MCF 10A (cell line): ENCODE measurements around the gene NTMT1. TPM values are rescaled to one million over a fixed set of nuclear protein-coding genes. Genes with fewer than 3 reads are reported as not detected.
A peak's percentile ranks its signal among the peaks of the same experiment; 100 is the strongest.

Experiments
- BruUV-seq: library from RNA; stranded (reverse); fragments of 400-500 nt; replicated peaks from 2 replicates; lab custom pipeline; 2021; lab: Mats Ljungman, UMichigan
- CTCF ChIA-PET: fragments of 300-600 bp; sonication (Branson Sonifier 250); formaldehyde crosslinking; extraction: SDS; loops from one replicate; lab custom pipeline; 2021; ENCODE audit warnings: antibody characterized with exemption, inconsistent platforms; lab: Yijun Ruan, JAX
- POLR2A ChIA-PET: fragments of 300-600, 350-650 bp; sonication (Branson Sonifier 250); formaldehyde crosslinking; extraction: SDS; loops from one replicate; lab custom pipeline; 2020; ENCODE audit warnings: antibody characterized with exemption, inconsistent platforms; lab: Yijun Ruan, JAX
- DNase-seq: peaks from one replicate; pipeline ENCODE4 v3.0.0-alpha.2; 2018; ENCODE audit not compliant: unreplicated experiment
- H3K27ac Mint-ChIP-seq: one replicate; pipeline ENCODE4 v1.8.0; 2022; ENCODE audit warnings: mild to moderate bottlenecking, low read depth, mixed read lengths; ENCODE audit not compliant: unreplicated experiment
- H3K27me3 Mint-ChIP-seq: one replicate; pipeline ENCODE4 v1.8.0; 2022; ENCODE audit warnings: mixed read lengths; ENCODE audit not compliant: insufficient read depth, unreplicated experiment
- H3K36me3 Mint-ChIP-seq: one replicate; pipeline ENCODE4 v1.8.0; 2022; ENCODE audit warnings: mild to moderate bottlenecking, moderate library complexity, mixed read lengths; ENCODE audit not compliant: insufficient read depth, unreplicated experiment
- H3K4me1 Mint-ChIP-seq: one replicate; pipeline ENCODE4 v1.8.0; 2022; ENCODE audit warnings: mixed read lengths; ENCODE audit not compliant: insufficient read depth, unreplicated experiment
- H3K4me3 Mint-ChIP-seq: one replicate; pipeline ENCODE4 v1.8.0; 2022; ENCODE audit warnings: mild to moderate bottlenecking, moderate library complexity, mixed read lengths; ENCODE audit not compliant: unreplicated experiment
- H3K9me3 Mint-ChIP-seq: one replicate; pipeline ENCODE4 v1.8.0; 2022; ENCODE audit warnings: mixed read lengths; ENCODE audit not compliant: unreplicated experiment
- intact Hi-C: fragments of 100-400 bp; cut with micrococcal nuclease; formaldehyde crosslinking; loops from 2 replicates; pipeline ENCODE4 v1.14.1; 2022
- total RNA-seq: library from RNA; stranded (reverse); gene quantifications from 2 replicates; pipeline ENCODE4 v1.2.3, GENCODE V29; 2022
- TF ChIP-seq, protein P1 (sequence below): fragments of 200-600 bp; IDR thresholded peaks from one replicate; pipeline ENCODE4 v1.8.0; 2022; ENCODE audit warnings: antibody characterized with exemption, mild to moderate bottlenecking; ENCODE audit not compliant: unreplicated experiment

NTMT1 gene
- total RNA-seq, 1 experiment from 2014 or later: 49.2 TPM

DNA sequence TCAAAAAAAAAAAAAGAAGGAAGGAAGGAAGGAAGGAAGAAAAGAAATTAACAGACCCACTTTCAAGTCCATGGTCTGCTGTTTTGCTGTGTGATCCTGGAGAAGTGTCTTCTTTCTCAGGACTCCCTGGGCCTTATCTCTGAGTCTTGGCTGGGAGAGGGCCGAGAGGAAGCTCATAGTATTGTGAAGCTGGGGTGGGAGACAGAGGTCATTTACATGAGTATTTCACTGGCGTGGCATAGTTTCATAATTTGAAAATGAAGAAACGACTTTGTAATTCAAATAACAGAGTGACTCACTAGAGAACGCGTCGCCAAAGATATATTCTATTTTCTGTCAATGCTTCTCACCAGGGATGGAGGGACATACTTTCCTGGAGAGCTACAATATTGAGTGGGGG lies 2.6 kb upstream of the NTMT1 start:
- Mint-ChIP-seq H3K27me3 (no peaks in the 10 kb centered on the region), H3K36me3 (peaks cover 10% of the 10 kb centered on the region), H3K4me3 (no peak overlapping the region), H3K9me3 (no peaks in the 10 kb centered on the region), H3K4me1 (peaks cover 23% of the 10 kb centered on the region), H3K27ac (no peak overlapping the region)
- CTCF ChIA-PET: interaction anchor here (0.6 to 7.7 kb wide), 19 partner anchors 9 to 1997 kb away, joined by 3 to 96 read pairs (median 4); no protein-coding TSS in a partner anchor
- TF ChIP-seq, protein P1, sequence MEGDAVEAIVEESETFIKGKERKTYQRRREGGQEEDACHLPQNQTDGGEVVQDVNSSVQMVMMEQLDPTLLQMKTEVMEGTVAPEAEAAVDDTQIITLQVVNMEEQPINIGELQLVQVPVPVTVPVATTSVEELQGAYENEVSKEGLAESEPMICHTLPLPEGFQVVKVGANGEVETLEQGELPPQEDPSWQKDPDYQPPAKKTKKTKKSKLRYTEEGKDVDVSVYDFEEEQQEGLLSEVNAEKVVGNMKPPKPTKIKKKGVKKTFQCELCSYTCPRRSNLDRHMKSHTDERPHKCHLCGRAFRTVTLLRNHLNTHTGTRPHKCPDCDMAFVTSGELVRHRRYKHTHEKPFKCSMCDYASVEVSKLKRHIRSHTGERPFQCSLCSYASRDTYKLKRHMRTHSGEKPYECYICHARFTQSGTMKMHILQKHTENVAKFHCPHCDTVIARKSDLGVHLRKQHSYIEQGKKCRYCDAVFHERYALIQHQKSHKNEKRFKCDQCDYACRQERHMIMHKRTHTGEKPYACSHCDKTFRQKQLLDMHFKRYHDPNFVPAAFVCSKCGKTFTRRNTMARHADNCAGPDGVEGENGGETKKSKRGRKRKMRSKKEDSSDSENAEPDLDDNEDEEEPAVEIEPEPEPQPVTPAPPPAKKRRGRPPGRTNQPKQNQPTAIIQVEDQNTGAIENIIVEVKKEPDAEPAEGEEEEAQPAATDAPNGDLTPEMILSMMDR: no peak
- BruUV-seq: no TSS peak
- POLR2A ChIA-PET: interaction anchor here (0.7 to 4.9 kb wide), 5 partner anchors 12 to 482 kb away, joined by 3 to 65 read pairs (median 18); partner anchors contain the start of gene IER5L
- peak; percentile 50 for DNase-seq
- intact Hi-C loops: loop anchor here (10.0 kb wide), 1 partner anchor 1069 kb away; the partner anchor contains the start of gene SPTAN1

DNA sequence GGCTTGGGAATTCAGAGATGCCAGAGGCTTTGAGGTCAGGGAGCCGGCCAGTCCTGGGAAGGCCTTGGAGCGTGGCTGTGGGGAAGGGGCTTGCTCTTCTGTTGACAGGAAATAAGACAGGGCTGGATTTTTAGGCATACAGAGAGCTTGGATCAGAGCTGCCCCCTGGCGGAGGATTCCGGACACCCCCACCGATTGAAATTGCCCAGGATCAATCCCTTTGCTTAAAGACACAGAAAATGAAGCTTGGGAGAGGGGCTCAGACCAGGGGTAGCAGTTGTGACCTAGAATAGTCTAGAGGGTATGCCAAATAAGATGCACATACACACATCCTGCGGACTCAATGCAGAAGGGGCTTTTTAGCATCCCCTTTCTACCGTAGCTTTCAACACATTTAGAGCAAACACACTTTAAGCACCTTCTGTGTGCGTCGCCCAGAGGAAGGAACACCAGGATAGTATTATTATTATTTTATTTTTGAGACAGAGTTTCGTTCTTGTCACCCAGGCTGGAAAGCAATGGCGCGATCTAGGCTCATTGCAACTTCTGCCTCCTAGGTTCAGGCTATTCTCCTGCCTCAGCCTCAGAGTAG lies 1.7 kb upstream of the NTMT1 start:
- H3K36me3 Mint-ChIP-seq: peaks cover 10% of the 10 kb centered on the region
- intact Hi-C loops: loop anchor here (2.0 to 10.0 kb wide), 2 partner anchors 13 to 1069 kb away; partner anchors contain the start of gene SPTAN1
- ChIA-PET CTCF (interaction anchor here (0.6 to 7.7 kb wide), 38 partner anchors 11 to 770 kb away, joined by 3 to 96 read pairs (median 4); partner anchors contain the start of gene ASB6), POLR2A (interaction anchor here (0.7 to 4.9 kb wide), 16 partner anchors 8 to 499 kb away, joined by 3 to 65 read pairs (median 4); partner anchors contain the start of gene IER5L)
- peak overlapping the region; percentile 92 for H3K4me3 Mint-ChIP-seq
- no peaks in the 10 kb centered on the region for H3K9me3 Mint-ChIP-seq
- H3K4me1 Mint-ChIP-seq: peaks cover 23% of the 10 kb centered on the region
- no TSS peak for BruUV-seq
- DNase-seq: peak; percentile 65
- H3K27ac Mint-ChIP-seq: no peak overlapping the region
- TF ChIP-seq, protein P1: peak; percentile 69
- H3K27me3 Mint-ChIP-seq: no peaks in the 10 kb centered on the region

DNA sequence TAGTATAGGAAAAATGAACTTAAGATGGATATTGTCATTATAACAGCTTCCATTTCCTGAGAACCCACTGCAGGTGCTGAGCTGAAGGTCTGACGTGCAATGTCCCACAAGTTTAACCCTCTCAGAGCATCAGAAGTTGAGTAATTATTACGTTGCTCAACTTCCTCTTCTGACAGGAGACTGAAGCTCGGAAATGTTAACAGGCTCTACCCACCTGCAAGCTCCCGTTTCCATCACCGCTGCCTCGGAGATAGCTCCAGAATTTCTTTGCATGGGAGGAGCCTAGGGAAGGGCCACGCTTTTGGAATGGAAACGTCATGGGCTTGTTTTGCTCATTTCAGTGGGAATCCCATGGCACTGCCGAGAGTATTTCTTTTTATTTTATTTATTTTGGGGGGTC lies 1.0 kb upstream of the NTMT1 start:
- Mint-ChIP-seq H3K27me3 (no peaks in the 10 kb centered on the region), H3K36me3 (peaks cover 10% of the 10 kb centered on the region), H3K4me1 (peaks cover 23% of the 10 kb centered on the region), H3K27ac (peak overlapping the region; percentile 72), H3K9me3 (no peaks in the 10 kb centered on the region), H3K4me3 (peak overlapping the region; percentile 92)
- DNase-seq: peak; percentile 91
- CTCF ChIA-PET: interaction anchor here (0.6 to 7.7 kb wide), 28 partner anchors 10 to 770 kb away, joined by 3 to 96 read pairs (median 4); partner anchors contain the start of gene ASB6
- TF ChIP-seq, protein P1: no peak
- intact Hi-C loops: loop anchor here (2.0 to 10.0 kb wide), 2 partner anchors 14 to 1070 kb away; partner anchors contain the start of gene SPTAN1
- POLR2A ChIA-PET: interaction anchor here (0.9 to 7.2 kb wide), 14 partner anchors 12 to 499 kb away, joined by 3 to 65 read pairs (median 7); partner anchors contain the start of genes ASB6 and IER5L
- no TSS peak for BruUV-seq
